GM12892 (cell line): ENCODE results near the gene DHX34.

Source experiments
- POLR2A ChIP-seq: IDR thresholded peaks from 2 replicates; pipeline ENCODE4 v1.6.1; 2011; ENCODE audit warnings: low read depth, low read length, control low read depth
- POLR2AphosphoS5 ChIP-seq: IDR thresholded peaks from 2 replicates; pipeline ENCODE4 v1.6.1; 2011; ENCODE audit warnings: low read depth, low read length, control low read depth
- TAF1 ChIP-seq: IDR thresholded peaks from 2 replicates; pipeline ENCODE4 v1.6.1; 2011; ENCODE audit warnings: low read depth, mild to moderate bottlenecking, control low read depth, low read length, borderline replicate concordance

- TF ChIP-seq POLR2A (no peak), TAF1 (no peak), POLR2AphosphoS5 (no peak)
These were observed 4.2 kb downstream of the DHX34 start for GRCh38 chr19:47353307-47353712.
